ENCODE measurements around the gene ACTR6. TPM values are rescaled to one million over a fixed set of nuclear protein-coding genes. Genes with fewer than 3 reads are reported as not detected.

Gene ACTR6
- total and polyA plus RNA-seq, 9 of the 15 experiments (the other 6 are each of a cell fraction or from before 2014, with no cell fraction given), result 26.1 to 109 (median 70.9) TPM

DNA sequence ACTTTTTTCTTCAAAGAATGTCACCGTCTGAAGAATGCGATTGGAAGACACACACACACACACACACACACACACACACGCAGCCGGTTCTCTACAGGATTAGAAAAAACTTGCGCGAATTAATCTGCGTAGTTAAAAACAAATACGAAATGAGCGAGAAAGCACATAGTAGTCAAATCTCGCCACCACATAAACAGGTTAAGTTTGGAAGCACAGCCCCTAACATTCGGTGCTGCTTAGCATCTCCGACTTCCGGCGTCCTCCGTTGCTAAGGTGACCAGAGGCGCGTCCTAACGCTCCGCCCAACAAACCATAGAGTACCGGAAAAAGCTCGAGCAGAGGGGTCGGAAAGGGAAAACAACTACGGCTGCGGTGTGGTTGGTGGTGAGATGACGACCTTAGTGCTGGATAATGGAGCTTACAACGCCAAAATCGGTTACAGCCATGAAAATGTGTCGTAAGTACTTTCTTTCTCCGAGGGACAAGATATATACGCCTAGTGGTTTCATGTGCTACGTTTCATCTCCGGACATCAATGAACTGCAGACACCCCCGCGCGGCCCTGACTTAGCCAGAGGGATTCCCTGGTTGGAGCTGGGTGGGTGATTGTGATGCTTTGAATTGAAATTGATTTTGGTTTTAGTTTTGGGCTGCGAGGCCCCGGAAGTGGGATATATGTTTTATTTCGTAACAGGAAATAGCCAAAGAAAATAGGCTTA is at the start of gene ACTR6 (continued):
- TF ChIP-seq, protein P1, sequence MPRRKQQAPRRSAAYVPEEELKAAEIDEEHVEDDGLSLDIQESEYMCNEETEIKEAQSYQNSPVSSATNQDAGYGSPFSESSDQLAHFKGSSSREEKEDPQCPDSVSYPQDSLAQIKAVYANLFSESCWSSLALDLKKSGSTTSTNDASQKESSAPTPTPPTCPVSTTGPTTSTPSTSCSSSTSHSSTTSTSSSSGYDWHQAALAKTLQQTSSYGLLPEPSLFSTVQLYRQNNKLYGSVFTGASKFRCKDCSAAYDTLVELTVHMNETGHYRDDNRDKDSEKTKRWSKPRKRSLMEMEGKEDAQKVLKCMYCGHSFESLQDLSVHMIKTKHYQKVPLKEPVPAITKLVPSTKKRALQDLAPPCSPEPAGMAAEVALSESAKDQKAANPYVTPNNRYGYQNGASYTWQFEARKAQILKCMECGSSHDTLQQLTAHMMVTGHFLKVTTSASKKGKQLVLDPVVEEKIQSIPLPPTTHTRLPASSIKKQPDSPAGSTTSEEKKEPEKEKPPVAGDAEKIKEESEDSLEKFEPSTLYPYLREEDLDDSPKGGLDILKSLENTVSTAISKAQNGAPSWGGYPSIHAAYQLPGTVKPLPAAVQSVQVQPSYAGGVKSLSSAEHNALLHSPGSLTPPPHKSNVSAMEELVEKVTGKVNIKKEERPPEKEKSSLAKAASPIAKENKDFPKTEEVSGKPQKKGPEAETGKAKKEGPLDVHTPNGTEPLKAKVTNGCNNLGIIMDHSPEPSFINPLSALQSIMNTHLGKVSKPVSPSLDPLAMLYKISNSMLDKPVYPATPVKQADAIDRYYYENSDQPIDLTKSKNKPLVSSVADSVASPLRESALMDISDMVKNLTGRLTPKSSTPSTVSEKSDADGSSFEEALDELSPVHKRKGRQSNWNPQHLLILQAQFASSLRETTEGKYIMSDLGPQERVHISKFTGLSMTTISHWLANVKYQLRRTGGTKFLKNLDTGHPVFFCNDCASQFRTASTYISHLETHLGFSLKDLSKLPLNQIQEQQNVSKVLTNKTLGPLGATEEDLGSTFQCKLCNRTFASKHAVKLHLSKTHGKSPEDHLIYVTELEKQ (CRISPR knock-in tag; IDR thresholded peaks at IDR 0.05), result no peak
- TF ChIP-seq FOXJ3 (CRISPR knock-in tag; IDR thresholded peaks at IDR 0.05) (no peak), ZFP30 (CRISPR knock-in tag; IDR thresholded peaks at IDR 0.05; ENCODE audit: borderline replicate concordance) (no peak), U2AF2 (optimal IDR thresholded peaks at IDR 0.05; ENCODE audit: low read depth, low read length) (no peak), POLR2G (IDR thresholded peaks at IDR 0.05; ENCODE audit: low read depth, low read length) (peak; percentile 50), ILK (tag; IDR thresholded peaks at IDR 0.05; ENCODE audit: borderline replicate concordance, low read depth) (no peak), GATAD2A (IDR thresholded peaks at IDR 0.05) (no peak)
- TF ChIP-seq, protein P2, sequence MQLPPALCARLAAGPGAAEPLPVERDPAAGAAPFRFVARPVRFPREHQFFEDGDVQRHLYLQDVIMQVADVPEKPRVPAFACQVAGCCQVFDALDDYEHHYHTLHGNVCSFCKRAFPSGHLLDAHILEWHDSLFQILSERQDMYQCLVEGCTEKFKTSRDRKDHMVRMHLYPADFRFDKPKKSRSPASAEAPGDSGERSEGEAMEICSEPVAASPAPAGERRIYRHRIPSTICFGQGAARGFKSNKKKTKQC (CRISPR knock-in tag; IDR thresholded peaks at IDR 0.05), result no peak
- TF ChIP-seq, protein P3, sequence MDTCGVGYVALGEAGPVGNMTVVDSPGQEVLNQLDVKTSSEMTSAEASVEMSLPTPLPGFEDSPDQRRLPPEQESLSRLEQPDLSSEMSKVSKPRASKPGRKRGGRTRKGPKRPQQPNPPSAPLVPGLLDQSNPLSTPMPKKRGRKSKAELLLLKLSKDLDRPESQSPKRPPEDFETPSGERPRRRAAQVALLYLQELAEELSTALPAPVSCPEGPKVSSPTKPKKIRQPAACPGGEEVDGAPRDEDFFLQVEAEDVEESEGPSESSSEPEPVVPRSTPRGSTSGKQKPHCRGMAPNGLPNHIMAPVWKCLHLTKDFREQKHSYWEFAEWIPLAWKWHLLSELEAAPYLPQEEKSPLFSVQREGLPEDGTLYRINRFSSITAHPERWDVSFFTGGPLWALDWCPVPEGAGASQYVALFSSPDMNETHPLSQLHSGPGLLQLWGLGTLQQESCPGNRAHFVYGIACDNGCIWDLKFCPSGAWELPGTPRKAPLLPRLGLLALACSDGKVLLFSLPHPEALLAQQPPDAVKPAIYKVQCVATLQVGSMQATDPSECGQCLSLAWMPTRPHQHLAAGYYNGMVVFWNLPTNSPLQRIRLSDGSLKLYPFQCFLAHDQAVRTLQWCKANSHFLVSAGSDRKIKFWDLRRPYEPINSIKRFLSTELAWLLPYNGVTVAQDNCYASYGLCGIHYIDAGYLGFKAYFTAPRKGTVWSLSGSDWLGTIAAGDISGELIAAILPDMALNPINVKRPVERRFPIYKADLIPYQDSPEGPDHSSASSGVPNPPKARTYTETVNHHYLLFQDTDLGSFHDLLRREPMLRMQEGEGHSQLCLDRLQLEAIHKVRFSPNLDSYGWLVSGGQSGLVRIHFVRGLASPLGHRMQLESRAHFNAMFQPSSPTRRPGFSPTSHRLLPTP (IDR thresholded peaks at IDR 0.05; ENCODE audit: borderline replicate concordance, extremely low read depth, insufficient read length), result no peak
- TF ChIP-seq, protein P4, sequence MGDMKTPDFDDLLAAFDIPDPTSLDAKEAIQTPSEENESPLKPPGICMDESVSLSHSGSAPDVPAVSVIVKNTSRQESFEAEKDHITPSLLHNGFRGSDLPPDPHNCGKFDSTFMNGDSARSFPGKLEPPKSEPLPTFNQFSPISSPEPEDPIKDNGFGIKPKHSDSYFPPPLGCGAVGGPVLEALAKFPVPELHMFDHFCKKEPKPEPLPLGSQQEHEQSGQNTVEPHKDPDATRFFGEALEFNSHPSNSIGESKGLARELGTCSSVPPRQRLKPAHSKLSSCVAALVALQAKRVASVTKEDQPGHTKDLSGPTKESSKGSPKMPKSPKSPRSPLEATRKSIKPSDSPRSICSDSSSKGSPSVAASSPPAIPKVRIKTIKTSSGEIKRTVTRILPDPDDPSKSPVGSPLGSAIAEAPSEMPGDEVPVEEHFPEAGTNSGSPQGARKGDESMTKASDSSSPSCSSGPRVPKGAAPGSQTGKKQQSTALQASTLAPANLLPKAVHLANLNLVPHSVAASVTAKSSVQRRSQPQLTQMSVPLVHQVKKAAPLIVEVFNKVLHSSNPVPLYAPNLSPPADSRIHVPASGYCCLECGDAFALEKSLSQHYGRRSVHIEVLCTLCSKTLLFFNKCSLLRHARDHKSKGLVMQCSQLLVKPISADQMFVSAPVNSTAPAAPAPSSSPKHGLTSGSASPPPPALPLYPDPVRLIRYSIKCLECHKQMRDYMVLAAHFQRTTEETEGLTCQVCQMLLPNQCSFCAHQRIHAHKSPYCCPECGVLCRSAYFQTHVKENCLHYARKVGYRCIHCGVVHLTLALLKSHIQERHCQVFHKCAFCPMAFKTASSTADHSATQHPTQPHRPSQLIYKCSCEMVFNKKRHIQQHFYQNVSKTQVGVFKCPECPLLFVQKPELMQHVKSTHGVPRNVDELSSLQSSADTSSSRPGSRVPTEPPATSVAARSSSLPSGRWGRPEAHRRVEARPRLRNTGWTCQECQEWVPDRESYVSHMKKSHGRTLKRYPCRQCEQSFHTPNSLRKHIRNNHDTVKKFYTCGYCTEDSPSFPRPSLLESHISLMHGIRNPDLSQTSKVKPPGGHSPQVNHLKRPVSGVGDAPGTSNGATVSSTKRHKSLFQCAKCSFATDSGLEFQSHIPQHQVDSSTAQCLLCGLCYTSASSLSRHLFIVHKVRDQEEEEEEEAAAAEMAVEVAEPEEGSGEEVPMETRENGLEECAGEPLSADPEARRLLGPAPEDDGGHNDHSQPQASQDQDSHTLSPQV (IDR thresholded peaks at IDR 0.05), result no peak
- TF ChIP-seq, protein P5, sequence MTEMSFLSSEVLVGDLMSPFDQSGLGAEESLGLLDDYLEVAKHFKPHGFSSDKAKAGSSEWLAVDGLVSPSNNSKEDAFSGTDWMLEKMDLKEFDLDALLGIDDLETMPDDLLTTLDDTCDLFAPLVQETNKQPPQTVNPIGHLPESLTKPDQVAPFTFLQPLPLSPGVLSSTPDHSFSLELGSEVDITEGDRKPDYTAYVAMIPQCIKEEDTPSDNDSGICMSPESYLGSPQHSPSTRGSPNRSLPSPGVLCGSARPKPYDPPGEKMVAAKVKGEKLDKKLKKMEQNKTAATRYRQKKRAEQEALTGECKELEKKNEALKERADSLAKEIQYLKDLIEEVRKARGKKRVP (CRISPR knock-in tag; IDR thresholded peaks at IDR 0.05), result no peak
- TF ChIP-seq, protein P6, sequence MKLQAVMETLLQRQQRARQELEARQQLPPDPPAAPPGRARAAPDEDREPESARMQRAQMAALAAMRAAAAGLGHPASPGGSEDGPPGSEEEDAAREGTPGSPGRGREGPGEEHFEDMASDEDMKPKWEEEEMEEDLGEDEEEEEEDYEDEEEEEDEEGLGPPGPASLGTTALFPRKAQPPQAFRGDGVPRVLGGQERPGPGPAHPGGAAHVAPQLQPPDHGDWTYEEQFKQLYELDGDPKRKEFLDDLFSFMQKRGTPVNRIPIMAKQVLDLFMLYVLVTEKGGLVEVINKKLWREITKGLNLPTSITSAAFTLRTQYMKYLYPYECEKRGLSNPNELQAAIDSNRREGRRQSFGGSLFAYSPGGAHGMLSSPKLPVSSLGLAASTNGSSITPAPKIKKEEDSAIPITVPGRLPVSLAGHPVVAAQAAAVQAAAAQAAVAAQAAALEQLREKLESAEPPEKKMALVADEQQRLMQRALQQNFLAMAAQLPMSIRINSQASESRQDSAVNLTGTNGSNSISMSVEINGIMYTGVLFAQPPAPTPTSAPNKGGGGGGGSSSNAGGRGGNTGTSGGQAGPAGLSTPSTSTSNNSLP (IDR thresholded peaks at IDR 0.05; ENCODE audit: borderline replicate concordance, low read depth, low read length), result no peak

All from K562 (cell line).